ENCODE measurements around the gene SYNDIG1L.

The SYNDIG1L gene

DNA sequence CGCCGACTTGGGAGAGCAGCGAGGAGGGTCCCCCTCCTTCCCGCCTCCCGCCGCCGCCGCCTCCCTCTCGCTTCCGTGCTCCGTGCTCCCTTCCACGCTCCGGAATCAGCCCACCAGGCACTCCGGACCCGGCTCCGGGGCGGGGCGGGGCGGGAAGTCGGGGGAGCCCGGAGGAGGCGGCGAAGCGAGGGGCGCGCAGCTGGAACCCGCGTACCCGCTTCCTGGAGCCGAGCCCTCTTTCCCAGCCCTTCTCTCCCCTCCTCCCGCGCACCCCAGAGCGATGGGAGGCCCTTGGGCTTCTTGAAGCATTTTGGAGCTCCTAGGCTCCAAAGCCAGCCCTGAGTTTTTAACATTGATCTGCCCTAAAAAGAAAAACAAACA, at the start of gene SYNDIG1L:
SYNDIG1L (minus strand) TSS at position 9 of the 381 bp plus-strand sequence. CDS start 16,466 bp downstream, outside the sequence.
- TF ChIP-seq, protein P1, sequence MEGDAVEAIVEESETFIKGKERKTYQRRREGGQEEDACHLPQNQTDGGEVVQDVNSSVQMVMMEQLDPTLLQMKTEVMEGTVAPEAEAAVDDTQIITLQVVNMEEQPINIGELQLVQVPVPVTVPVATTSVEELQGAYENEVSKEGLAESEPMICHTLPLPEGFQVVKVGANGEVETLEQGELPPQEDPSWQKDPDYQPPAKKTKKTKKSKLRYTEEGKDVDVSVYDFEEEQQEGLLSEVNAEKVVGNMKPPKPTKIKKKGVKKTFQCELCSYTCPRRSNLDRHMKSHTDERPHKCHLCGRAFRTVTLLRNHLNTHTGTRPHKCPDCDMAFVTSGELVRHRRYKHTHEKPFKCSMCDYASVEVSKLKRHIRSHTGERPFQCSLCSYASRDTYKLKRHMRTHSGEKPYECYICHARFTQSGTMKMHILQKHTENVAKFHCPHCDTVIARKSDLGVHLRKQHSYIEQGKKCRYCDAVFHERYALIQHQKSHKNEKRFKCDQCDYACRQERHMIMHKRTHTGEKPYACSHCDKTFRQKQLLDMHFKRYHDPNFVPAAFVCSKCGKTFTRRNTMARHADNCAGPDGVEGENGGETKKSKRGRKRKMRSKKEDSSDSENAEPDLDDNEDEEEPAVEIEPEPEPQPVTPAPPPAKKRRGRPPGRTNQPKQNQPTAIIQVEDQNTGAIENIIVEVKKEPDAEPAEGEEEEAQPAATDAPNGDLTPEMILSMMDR (conservative IDR thresholded peaks at IDR 0.05): no peak
- no peak for TF ChIP-seq ZFX (IDR thresholded peaks at IDR 0.05)
- no peak within 1 kb of the TSS for H3K27ac ChIP-seq

DNA sequence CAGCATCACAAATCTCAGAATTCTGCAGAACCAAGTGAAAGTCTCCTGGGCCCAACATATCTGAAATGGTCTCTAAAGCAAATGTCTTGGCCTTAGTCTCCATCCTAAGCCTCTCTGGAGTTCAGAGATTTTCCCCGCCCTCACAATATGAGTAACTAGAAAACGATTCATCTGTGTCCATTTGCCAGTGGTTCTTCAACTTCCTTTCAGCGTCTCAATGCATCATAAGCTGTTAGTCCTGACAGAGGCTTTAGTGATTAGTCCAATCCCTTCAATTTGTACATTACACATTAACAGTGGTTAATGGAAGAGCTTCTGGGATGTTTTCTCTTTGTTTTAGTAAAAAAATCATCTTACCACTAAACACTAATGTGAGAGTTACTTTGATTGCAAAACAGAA, 49.7 kb upstream of the SYNDIG1L start:
- no peak overlapping the region for H3K27ac ChIP-seq
- TF ChIP-seq, protein P1 (conservative IDR thresholded peaks at IDR 0.05): no peak
- no peak for TF ChIP-seq ZFX (IDR thresholded peaks at IDR 0.05)

DNA sequence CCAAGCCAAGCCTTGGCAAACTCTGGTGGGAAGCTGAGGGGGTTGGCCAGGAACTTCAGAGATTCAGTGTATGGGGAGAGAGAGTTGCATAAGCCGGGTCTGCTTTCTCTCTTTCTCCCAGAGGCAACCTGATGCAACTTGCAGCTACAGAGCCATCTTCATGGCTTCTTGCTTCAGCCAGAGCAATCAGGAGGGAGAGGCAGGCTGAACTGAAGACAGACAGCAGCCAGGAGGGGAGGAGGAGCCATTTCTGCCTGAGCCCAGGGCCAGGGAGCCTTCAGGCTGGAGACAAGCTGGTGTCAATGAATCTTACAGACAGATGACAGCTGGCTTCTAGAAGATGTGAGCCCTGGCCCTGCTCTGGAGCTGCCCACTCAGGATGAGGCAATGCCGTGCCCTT, 48.4 kb upstream of the SYNDIG1L start:
- H3K27ac ChIP-seq: no peak overlapping the region
- TF ChIP-seq, protein P1 (conservative IDR thresholded peaks at IDR 0.05): no peak
- no peak for TF ChIP-seq ZFX (IDR thresholded peaks at IDR 0.05)

DNA sequence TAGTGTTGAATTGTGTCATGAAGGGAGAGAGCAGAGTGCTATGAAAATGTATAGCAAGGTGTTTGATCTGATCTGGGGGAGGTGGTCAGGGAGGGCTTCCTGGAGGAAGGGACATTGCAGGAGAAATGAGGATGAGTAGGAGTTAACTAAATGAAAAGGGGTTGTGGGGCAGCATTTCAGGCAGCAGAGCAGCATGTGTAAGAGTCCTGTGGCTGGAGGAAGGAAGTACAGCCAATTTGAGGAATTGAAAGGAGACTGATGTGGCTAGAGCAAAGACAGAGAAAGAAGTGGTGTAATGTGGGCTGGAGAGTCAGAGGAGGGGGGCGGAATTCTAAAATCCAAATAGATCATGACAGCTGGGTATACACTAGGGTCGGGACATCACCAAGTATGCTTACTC, 46.6 kb upstream of the SYNDIG1L start:
- TF ChIP-seq, protein P1 (conservative IDR thresholded peaks at IDR 0.05): no peak
- TF ChIP-seq ZFX (IDR thresholded peaks at IDR 0.05): no peak
- no peak overlapping the region for H3K27ac ChIP-seq

DNA sequence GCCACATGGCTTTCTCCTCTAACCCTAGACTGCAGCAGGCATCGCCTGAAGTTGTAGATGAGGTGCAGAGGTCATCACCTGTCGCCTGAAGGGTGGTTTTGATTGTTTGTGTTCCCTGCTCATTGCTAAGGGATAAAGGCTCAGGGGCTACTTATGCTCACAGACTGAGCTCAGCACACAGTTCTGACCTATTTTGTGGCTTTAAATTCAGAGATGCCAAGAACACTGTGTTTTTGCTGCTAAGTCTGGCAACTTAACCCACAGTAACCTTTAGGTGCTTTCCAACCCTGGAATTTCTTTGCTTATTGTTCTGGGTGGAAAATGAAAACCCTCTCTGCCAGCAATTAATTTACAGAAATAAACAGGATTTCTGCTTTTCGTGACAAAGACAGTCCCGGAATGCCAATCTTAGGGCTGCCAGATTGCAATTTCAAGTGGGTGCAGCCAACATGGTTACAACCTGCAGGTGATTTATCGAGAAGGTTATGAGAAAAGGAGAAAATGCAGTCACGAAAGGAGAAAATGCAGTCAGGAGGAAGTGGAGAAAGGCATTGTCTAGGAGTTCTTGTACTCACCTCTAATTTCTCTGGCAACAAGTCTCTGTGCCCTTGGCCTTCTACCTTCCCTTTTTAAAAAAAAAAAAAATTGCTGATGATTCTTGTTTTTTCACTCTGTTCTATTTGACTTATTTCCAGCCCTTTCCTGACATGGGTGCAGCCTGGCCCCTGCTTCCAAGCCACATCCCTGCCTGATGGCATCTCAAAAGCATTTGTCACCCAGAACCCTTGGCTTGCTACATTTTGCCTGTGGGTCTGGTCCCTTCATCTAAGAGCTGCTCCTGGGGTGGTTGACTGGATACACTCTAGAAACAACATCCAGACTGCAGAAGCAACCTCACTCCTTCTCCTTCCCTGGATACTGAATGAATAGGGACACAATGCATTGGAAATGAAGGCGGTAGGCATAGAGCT, 43.8 kb upstream of the SYNDIG1L start:
- H3K27ac ChIP-seq: no peak overlapping the region
- TF ChIP-seq, protein P1 (conservative IDR thresholded peaks at IDR 0.05): no peak
- no peak for TF ChIP-seq ZFX (IDR thresholded peaks at IDR 0.05)

DNA sequence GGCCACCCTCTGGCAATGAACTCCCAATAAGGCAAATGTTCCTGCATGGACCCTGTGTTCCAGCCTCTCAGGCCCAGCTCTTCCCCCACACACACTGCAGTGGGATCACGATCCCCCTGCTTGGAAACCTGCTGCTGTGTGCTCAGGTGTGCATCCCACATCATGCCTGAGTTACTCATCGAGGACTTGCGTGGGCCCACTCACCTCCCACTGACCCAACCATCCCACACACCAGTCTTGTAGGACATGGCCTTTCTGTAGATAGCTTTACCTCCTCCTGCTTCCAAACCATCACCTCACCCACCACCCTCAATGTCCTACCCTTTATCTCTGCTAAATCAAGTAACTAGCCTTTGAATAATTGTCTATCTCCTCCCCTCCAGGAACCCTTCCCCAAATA, 42.5 kb upstream of the SYNDIG1L start:
- H3K27ac ChIP-seq: no peak overlapping the region
- TF ChIP-seq, protein P1 (conservative IDR thresholded peaks at IDR 0.05): no peak
- TF ChIP-seq ZFX (IDR thresholded peaks at IDR 0.05): no peak

DNA sequence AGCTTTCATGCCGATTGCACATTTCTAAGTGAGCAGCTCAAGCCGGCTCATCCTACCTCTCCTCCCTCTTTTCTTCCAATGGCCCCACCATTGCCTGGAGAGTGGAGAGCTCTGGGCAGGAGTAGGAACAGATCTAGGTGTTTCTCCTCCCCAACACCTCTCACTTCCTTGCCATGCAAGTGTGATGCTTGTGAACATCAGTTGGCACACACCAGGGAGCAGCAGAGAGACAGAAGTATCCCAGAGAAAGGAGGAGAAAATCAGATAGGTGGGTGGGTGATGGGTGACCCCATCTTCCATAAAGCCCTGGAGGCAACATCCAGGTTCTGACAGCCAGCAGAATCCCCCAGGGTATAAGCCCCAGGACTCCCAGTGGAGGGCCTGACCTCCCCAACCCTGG, 39.3 kb upstream of the SYNDIG1L start:
- no peak overlapping the region for H3K27ac ChIP-seq
- no peak for TF ChIP-seq ZFX (IDR thresholded peaks at IDR 0.05)
- TF ChIP-seq, protein P1 (conservative IDR thresholded peaks at IDR 0.05): no peak
